Measurements from ENCODE around the gene LRATD1.
"Not testable (repeated sequence)": the region's sequence is repeated elsewhere in the genome, so short reads cannot be mapped to it uniquely, and the experiment has no call there.

Gene LRATD1

GRCh38 chr2:14632133-14632936 lies at the start of gene LRATD1:
Gene LRATD1, plus strand, starts transcription at chr2:14632717. Its CDS starts 1,263 bp downstream, at chr2:14633980.
- DNase-seq (ENCODE audit: low read depth in 3 of 3) = no peak

- DNase-seq (ENCODE audit: low read depth in 3 of 3) = no peak
These were observed 49.5 kb upstream of the LRATD1 start for GRCh38 chr2:14583059-14583458.

- DNase-seq (ENCODE audit: low read depth in 3 of 3) = no peak
These were observed 48.7 kb upstream of the LRATD1 start for GRCh38 chr2:14583802-14584201.

GRCh38 chr2:14587119-14587518 lies 45.4 kb upstream of the LRATD1 start:
- DNase-seq (ENCODE audit: low read depth in 3 of 3) = no peak

GRCh38 chr2:14601156-14601770 lies 31.3 kb upstream of the LRATD1 start:
- no peak for DNase-seq (ENCODE audit: low read depth in 3 of 3)

- no peak for DNase-seq (ENCODE audit: low read depth in 3 of 3)
These were observed 30.2 kb upstream of the LRATD1 start for GRCh38 chr2:14602309-14602708.

- DNase-seq (ENCODE audit: low read depth in 3 of 3) = no peak
These were observed 28.8 kb upstream of the LRATD1 start for GRCh38 chr2:14603676-14604075.

GRCh38 chr2:14608245-14608644 lies 24.3 kb upstream of the LRATD1 start:
- DNase-seq (ENCODE audit: low read depth in 3 of 3) = no peak

- DNase-seq (ENCODE audit: low read depth in 3 of 3) = no peak
These were observed 18.5 kb upstream of the LRATD1 start for GRCh38 chr2:14614017-14614416.

GRCh38 chr2:14615121-14615520 lies 17.4 kb upstream of the LRATD1 start:
- DNase-seq (ENCODE audit: low read depth in 3 of 3) = no peak

- no peak for DNase-seq (ENCODE audit: low read depth in 3 of 3)
These were observed 16.8 kb upstream of the LRATD1 start for GRCh38 chr2:14615760-14616159.

GRCh38 chr2:14616342-14616741 lies 16.2 kb upstream of the LRATD1 start:
- DNase-seq (ENCODE audit: low read depth in 3 of 3) = no peak

- DNase-seq (ENCODE audit: low read depth in 3 of 3) = no peak
These were observed 15.6 kb upstream of the LRATD1 start for GRCh38 chr2:14616950-14617349.

GRCh38 chr2:14619441-14619840 lies 13.1 kb upstream of the LRATD1 start:
- no peak for DNase-seq (ENCODE audit: low read depth in 3 of 3)

- DNase-seq (ENCODE audit: low read depth in 3 of 3) = no peak
These were observed 11.4 kb upstream of the LRATD1 start for GRCh38 chr2:14621114-14621513.

- no peak for DNase-seq (ENCODE audit: low read depth in 3 of 3)
These were observed 10.5 kb upstream of the LRATD1 start for GRCh38 chr2:14621906-14622549.

GRCh38 chr2:14622550-14622939 lies 10.0 kb upstream of the LRATD1 start:
- DNase-seq (ENCODE audit: low read depth in 3 of 3) = not testable (repeated sequence)

GRCh38 chr2:14623237-14623636 lies 9.3 kb upstream of the LRATD1 start:
- DNase-seq (ENCODE audit: low read depth in 3 of 3) = no peak

GRCh38 chr2:14626873-14627272 lies 5.6 kb upstream of the LRATD1 start:
- no peak for DNase-seq (ENCODE audit: low read depth in 3 of 3)

GRCh38 chr2:14628901-14629300 lies 3.6 kb upstream of the LRATD1 start:
- DNase-seq (ENCODE audit: low read depth in 3 of 3) = no peak

GRCh38 chr2:14631406-14632040 lies 994 bp upstream of the LRATD1 start:
- no peak for DNase-seq (ENCODE audit: low read depth in 3 of 3)

- no peak for DNase-seq (ENCODE audit: low read depth in 3 of 3)
These were observed 544 bp downstream of the LRATD1 start for GRCh38 chr2:14633061-14633460.

Data from stimulated activated CD4-positive, alpha-beta T cell treated with anti-CD3 and anti-CD28 coated beads, TNF-alpha, amount 100 ng/mL, for 4 hours (primary cell).